GM18526 (cell line): ENCODE data around the gene CLPSL1.

Experiments
- POLR2A ChIP-seq: IDR thresholded peaks from 3 replicates; pipeline ENCODE4 v1.6.1; 2011; ENCODE audit not compliant: insufficient read length; ENCODE audit errors: extremely low read depth

CLPSL1 gene

DNA sequence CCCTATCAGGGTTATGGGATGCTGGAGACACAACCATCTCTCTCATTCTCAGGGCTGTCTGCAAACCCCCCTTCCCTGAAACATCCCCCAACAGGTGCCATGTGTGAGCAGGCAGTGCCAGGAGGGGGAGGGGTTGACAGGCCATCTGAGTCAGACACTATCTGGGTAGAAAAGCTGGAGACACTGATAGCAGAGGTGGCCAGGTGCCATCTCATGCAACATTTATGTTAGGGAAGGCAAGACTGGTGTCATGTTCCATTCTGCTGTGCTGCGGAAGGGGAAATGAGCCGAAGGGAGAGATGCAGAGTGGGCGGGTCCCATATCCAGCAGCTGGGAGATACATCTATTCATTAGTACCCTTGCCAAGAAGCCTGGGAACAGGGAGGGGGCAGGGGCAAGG is 27.9 kb downstream of the CLPSL1 start:
- TF ChIP-seq POLR2A, result no peak

GRCh38 chr6:35809809-35810208 is 29.0 kb downstream of the CLPSL1 start:
- no peak for TF ChIP-seq POLR2A

- TF ChIP-seq POLR2A, result no peak
Measured at GRCh38 chr6:35810971-35811698, 30.3 kb downstream of the CLPSL1 start.

GRCh38 chr6:35811699-35811995 is 30.8 kb downstream of the CLPSL1 start:
- TF ChIP-seq POLR2A, result no peak

- no peak for TF ChIP-seq POLR2A
Measured at GRCh38 chr6:35817515-35817914, 36.7 kb downstream of the CLPSL1 start.

DNA sequence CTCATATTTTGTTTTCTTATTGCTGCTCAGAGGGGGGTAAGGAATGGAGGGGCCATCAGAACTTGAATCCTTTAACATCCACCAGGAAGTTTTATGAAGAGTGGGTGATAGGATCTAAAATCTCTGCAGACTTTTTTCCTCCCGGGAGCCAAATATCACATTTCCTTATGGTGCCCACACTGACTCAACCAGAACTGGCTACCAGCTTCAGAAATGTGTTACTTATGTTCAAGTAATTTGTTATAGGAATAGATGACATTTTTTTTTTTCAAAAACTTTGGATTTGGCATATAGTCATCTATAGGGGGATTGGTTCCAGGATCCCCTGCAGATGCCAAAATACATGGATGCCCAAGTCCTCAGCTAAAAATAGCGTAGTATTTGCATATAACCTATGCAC is 42.8 kb downstream of the CLPSL1 start:
- TF ChIP-seq POLR2A, result no peak

GRCh38 chr6:35824552-35825192 is 43.9 kb downstream of the CLPSL1 start:
- TF ChIP-seq POLR2A, result no peak

GRCh38 chr6:35829306-35829705 is 48.5 kb downstream of the CLPSL1 start:
- TF ChIP-seq POLR2A, result no peak

GRCh38 chr6:35831257-35832007 is 50.6 kb downstream of the CLPSL1 start:
- no peak for TF ChIP-seq POLR2A

- no peak for TF ChIP-seq POLR2A
Measured at GRCh38 chr6:35833536-35833935, 52.7 kb downstream of the CLPSL1 start.
